Esophagus (tissue), 2 donors: ENCODE data around the gene SIPA1L3. TPM values are rescaled to one million over a fixed set of nuclear protein-coding genes. Genes with fewer than 3 reads are reported as not detected.
"Not testable (repeated sequence)": the region's sequence is repeated elsewhere in the genome, so short reads cannot be mapped to it uniquely, and the experiment has no call there.

Source experiments
- H3K27ac ChIP-seq, 2 donors: one replicate each; pipeline ENCODE4 v1.5.1; 2013; ENCODE audit warnings: low read depth in 2 of 2, mild to moderate bottlenecking in 2 of 2, inconsistent platforms in 1 of 2, low read length in 1 of 2, moderate library complexity in 1 of 2
- H3K27me3 ChIP-seq, 2 donors: one replicate each; pipeline ENCODE4 v1.6.1; 2013; ENCODE audit warnings: low read length in 2 of 2, control low read depth in 1 of 2, mild to moderate bottlenecking in 1 of 2; ENCODE audit not compliant: insufficient read depth in 2 of 2, control insufficient read depth in 1 of 2
- H3K36me3 ChIP-seq, 2 donors: one replicate each; pipeline ENCODE4 v1.6.1; 2013; ENCODE audit warnings: low read length in 1 of 2; ENCODE audit not compliant: control insufficient read depth in 2 of 2, insufficient read depth in 2 of 2
- H3K4me1 ChIP-seq, 2 donors: one replicate each; pipeline ENCODE4 v1.6.1; 2013; ENCODE audit warnings: low read length in 1 of 2; ENCODE audit not compliant: control insufficient read depth in 2 of 2, insufficient read depth in 2 of 2
- H3K4me3 ChIP-seq, 2 donors: one replicate each; pipeline ENCODE4 v1.5.1; 2013; ENCODE audit warnings: low read length in 2 of 2, mild to moderate bottlenecking in 2 of 2, low read depth in 1 of 2, moderate library complexity in 1 of 2
- H3K9me3 ChIP-seq, 2 donors: one replicate each; pipeline ENCODE4 v1.6.1; 2013; ENCODE audit warnings: mild to moderate bottlenecking in 2 of 2, low read depth in 1 of 2, low read length in 1 of 2, moderate library complexity in 1 of 2; ENCODE audit not compliant: control insufficient read depth in 2 of 2, insufficient read depth in 1 of 2
- WGBS, 2 donors: extraction: QIAGEN DNeasy Blood & Tissue Kit; methylation state at CpG; one replicate each; pipeline ENCODE4 v1.1.7; 2013; 5-methylcytosine and 5-hydroxymethylcytosine counted together
- polyA plus RNA-seq, 2 donors: library from polyadenylated mRNA; stranded (reverse); fragments of 200-250 nt; gene quantifications; one replicate each; pipeline ENCODE4 v1.2.3, GENCODE V29; 2013
- donor health status: healthy with polysubstance abuse.
- donor health status: Bipolar disorder and iron deficiency.

The SIPA1L3 gene
- polyA plus RNA-seq, 2 donors = 4.1 to 11.0 TPM

- WGBS, 2 donors = 7% methylated on average over 58 to 63 of the region's 63 CpGs
- H3K36me3 ChIP-seq = no peaks in the 10 kb centered on the region
Measured at GRCh38 chr19:37905946-37906868, 801 bp upstream of the SIPA1L3 start, which contains the start of gene WDR87. TSS of gene WDR87 (minus strand) at chr19:37906594. CDS start at chr19:37898239, 8,355 bp downstream.

GRCh38 chr19:37907735-37908455 lies 887 bp downstream of the SIPA1L3 start:
- Histone ChIP-seq H3K4me1 (peaks cover 4% of the 10 kb centered on the region in 2 donors), H3K27ac (no peak overlapping the region), H3K9me3 (no peaks in the 10 kb centered on the region), H3K27me3 (no peaks in the 10 kb centered on the region), H3K36me3 (no peaks in the 10 kb centered on the region), H3K4me3 (peak overlapping the region; percentile 85 to 91)
- WGBS, 2 donors = 19 to 22% methylated on average over 13 of the region's 13 CpGs

More at GRCh38 chr19:37905946-37906868, 801 bp upstream of the SIPA1L3 start, which contains the start of gene WDR87:
- Histone ChIP-seq H3K9me3 (no peaks in the 10 kb centered on the region), H3K27me3 (no peaks in the 10 kb centered on the region), H3K4me3 (peak within 1 kb of the TSS; percentile 85 to 91), H3K27ac (peak within 1 kb of the TSS; percentile 38 to 66), H3K4me1 (peaks cover 4% of the 10 kb centered on the region in 2 donors)

- no peaks in the 10 kb centered on the region for H3K36me3 ChIP-seq
- no peaks in the 10 kb centered on the region for H3K27me3 ChIP-seq
- no peak overlapping the region for H3K4me3 ChIP-seq
- 72 to 80% methylated on average over 6 of the region's 6 CpGs for WGBS, 2 donors
- H3K9me3 ChIP-seq = no peaks in the 10 kb centered on the region
- peaks cover 4% of the 10 kb centered on the region in 2 donors for H3K4me1 ChIP-seq
- H3K27ac ChIP-seq = no peak overlapping the region
Measured at GRCh38 chr19:37909661-37910199, 2.7 kb downstream of the SIPA1L3 start.

- Histone ChIP-seq H3K4me3 (no peak overlapping the region), H3K9me3 (no peaks in the 10 kb centered on the region), H3K4me1 (no peaks in the 10 kb centered on the region), H3K36me3 (no peaks in the 10 kb centered on the region), H3K27me3 (no peaks in the 10 kb centered on the region), H3K27ac (no peak overlapping the region)
- WGBS, 2 donors = 69 to 81% methylated on average over 2 of the region's 2 CpGs
Measured at GRCh38 chr19:37914908-37915307, 7.9 kb downstream of the SIPA1L3 start.

GRCh38 chr19:37920591-37921450 lies 13.8 kb downstream of the SIPA1L3 start:
- H3K4me3 ChIP-seq = no peak overlapping the region
- no peaks in the 10 kb centered on the region for H3K36me3 ChIP-seq
- no peaks in the 10 kb centered on the region for H3K9me3 ChIP-seq
- no peaks in the 10 kb centered on the region for H3K27me3 ChIP-seq
- no peaks in the 10 kb centered on the region for H3K4me1 ChIP-seq
- no peak overlapping the region for H3K27ac ChIP-seq
- 43 to 53% methylated on average over 23 of the region's 23 CpGs for WGBS, 2 donors

GRCh38 chr19:37924573-37924972 lies 17.6 kb downstream of the SIPA1L3 start:
- not testable (repeated sequence) for H3K4me1 ChIP-seq, H3K27ac ChIP-seq, H3K36me3 ChIP-seq, H3K4me3 ChIP-seq, H3K27me3 ChIP-seq, H3K9me3 ChIP-seq
- 81 to 94% methylated on average over 8 of the region's 8 CpGs for WGBS, 2 donors

- Histone ChIP-seq H3K4me1 (no peaks in the 10 kb centered on the region), H3K4me3 (no peak overlapping the region), H3K27ac (no peak overlapping the region), H3K27me3 (no peaks in the 10 kb centered on the region), H3K36me3 (no peaks in the 10 kb centered on the region), H3K9me3 (no peaks in the 10 kb centered on the region)
- WGBS, 2 donors = 88 to 94% methylated on average over 3 of the region's 3 CpGs
Measured at GRCh38 chr19:37925212-37925611, 18.2 kb downstream of the SIPA1L3 start.

- Histone ChIP-seq H3K4me1 (no peaks in the 10 kb centered on the region), H3K9me3 (no peaks in the 10 kb centered on the region), H3K27me3 (no peaks in the 10 kb centered on the region), H3K36me3 (no peaks in the 10 kb centered on the region), H3K27ac (no peak overlapping the region), H3K4me3 (no peak overlapping the region)
- 82 to 84% methylated on average over 10 of the region's 10 CpGs for WGBS, 2 donors
Measured at GRCh38 chr19:37926255-37926654, 19.2 kb downstream of the SIPA1L3 start.

- H3K4me1 ChIP-seq = no peaks in the 10 kb centered on the region
- WGBS, 2 donors = 80 to 91% methylated on average over 5 of the region's 5 CpGs
- H3K4me3 ChIP-seq = no peak overlapping the region
- H3K27me3 ChIP-seq = no peaks in the 10 kb centered on the region
- no peaks in the 10 kb centered on the region for H3K9me3 ChIP-seq
- no peaks in the 10 kb centered on the region for H3K36me3 ChIP-seq
- no peak overlapping the region for H3K27ac ChIP-seq
Measured at GRCh38 chr19:37926711-37927110, 19.7 kb downstream of the SIPA1L3 start.
